Measurements from ENCODE around the gene LAMA5.

GRCh38 chr20:62404761-62405107 is 37.6 kb upstream of the LAMA5 start:
- TF ChIP-seq CTCF (IDR thresholded peaks at IDR 0.05): no peak
- TF ChIP-seq EZH2 (IDR thresholded peaks at IDR 0.05): no peak
- no peak for TF ChIP-seq EZH2phosphoT487 (IDR thresholded peaks at IDR 0.05)

Measured in neural progenitor cell (in vitro differentiated cells).